Activated CD8-positive, alpha-beta memory T cell treated with anti-CD3 and anti-CD28 coated beads for 36 hours (primary cell): Measurements from ENCODE around the gene C6orf52. TPM values are rescaled to one million over a fixed set of nuclear protein-coding genes. Genes with fewer than 3 reads are reported as not detected.
"Not testable (repeated sequence)": the region's sequence is repeated elsewhere in the genome, so short reads cannot be mapped to it uniquely, and the experiment has no call there.

ENCODE experiments used
- CTCF ChIA-PET: fragments of 350-600 bp; sonication (Branson Sonifier 250); formaldehyde crosslinking; loops from one replicate; lab custom pipeline; 2021; ENCODE audit warnings: antibody characterized with exemption; lab: Charles Lee
- POLR2A ChIA-PET: fragments of 350-600 bp; sonication (Branson Sonifier 250); formaldehyde crosslinking; loops from one replicate; lab custom pipeline; 2021; ENCODE audit warnings: antibody characterized with exemption; lab: Charles Lee
- total RNA-seq, 2 experiments: library from RNA; stranded (reverse); gene quantifications; one replicate each; pipeline ENCODE4 v1.2.3, GENCODE V29; 2021

C6orf52 gene
- total RNA-seq, 2 experiments from 2014 or later = 5.5 to 5.7 TPM

DNA sequence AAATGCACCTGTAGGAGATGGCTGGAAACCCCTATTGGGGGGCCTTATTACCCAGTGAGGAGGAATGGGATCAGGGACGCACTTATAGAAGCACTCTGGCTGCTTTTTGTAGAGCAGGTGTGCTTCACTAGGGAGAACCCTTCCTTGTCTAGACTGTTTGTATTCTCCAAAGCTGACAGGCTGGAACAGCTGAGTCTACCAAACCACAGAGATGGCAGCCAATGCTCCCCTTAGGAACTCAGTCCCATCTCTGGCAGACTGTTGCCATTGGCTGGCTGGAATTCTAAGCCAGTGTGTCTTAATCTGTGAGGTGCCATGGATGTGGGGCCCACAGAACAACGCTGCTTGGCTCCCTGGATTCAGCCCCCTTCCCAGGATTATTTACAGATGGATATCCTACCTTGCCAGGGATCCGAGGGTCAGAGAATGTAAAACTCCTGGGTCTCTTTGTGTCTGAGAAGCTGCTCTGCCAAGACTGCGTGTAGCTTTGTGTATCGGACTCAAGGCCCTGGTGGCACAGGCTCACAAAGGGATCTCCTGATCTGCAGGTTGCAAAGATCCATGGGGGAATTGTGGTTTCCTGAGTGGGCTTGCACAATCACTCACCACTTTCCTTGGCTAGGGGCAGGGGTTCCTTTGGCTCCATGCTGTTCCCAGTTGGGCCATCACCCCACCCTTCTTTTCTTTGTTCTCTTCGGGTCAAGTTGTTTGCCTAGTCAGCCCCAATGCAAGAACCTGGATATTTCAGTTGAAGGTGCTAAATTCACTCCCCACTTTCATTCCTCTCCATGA, 26.1 kb downstream of the C6orf52 start:
- ChIA-PET CTCF (no interaction called here), POLR2A (interaction anchor here (0.6 kb wide), 1 partner anchor 25 kb away, joined by 9 read pairs; no protein-coding TSS in a partner anchor)

GRCh38 chr6:10665595-10665994, 28.8 kb downstream of the C6orf52 start:
- POLR2A ChIA-PET, CTCF ChIA-PET: not testable (repeated sequence)

GRCh38 chr6:10662742-10663141, 31.7 kb downstream of the C6orf52 start:
- ChIA-PET CTCF (no interaction called here), POLR2A (no interaction called here)

- ChIA-PET POLR2A (no interaction called here), CTCF (no interaction called here)
Observed at GRCh38 chr6:10662207-10662606, 32.2 kb downstream of the C6orf52 start.

GRCh38 chr6:10660431-10661191, 33.8 kb downstream of the C6orf52 start:
- POLR2A ChIA-PET = not testable (repeated sequence)
- CTCF ChIA-PET = interaction anchor here (0.6 kb wide), 1 partner anchor 397 kb away, joined by 3 read pairs; no protein-coding TSS in a partner anchor

GRCh38 chr6:10659699-10660348, 34.6 kb downstream of the C6orf52 start:
- POLR2A ChIA-PET = no interaction called here
- CTCF ChIA-PET = interaction anchor here (0.6 kb wide), 2 partner anchors 96 to 867 kb away, joined by 3 read pairs; no protein-coding TSS in a partner anchor

GRCh38 chr6:10658910-10659698, 35.3 kb downstream of the C6orf52 start:
- ChIA-PET POLR2A (no interaction called here), CTCF (interaction anchor here (0.6 kb wide), 3 partner anchors 20 to 868 kb away, joined by 3 read pairs; no protein-coding TSS in a partner anchor)

GRCh38 chr6:10655508-10656055, 38.8 kb downstream of the C6orf52 start:
- POLR2A ChIA-PET = interaction anchor here (1.2 kb wide), 1 partner anchor 28 kb away, joined by 3 read pairs; no protein-coding TSS in a partner anchor
- CTCF ChIA-PET = no interaction called here

GRCh38 chr6:10644225-10644624, 50.2 kb downstream of the C6orf52 start:
- ChIA-PET CTCF (no interaction called here), POLR2A (no interaction called here)

DNA sequence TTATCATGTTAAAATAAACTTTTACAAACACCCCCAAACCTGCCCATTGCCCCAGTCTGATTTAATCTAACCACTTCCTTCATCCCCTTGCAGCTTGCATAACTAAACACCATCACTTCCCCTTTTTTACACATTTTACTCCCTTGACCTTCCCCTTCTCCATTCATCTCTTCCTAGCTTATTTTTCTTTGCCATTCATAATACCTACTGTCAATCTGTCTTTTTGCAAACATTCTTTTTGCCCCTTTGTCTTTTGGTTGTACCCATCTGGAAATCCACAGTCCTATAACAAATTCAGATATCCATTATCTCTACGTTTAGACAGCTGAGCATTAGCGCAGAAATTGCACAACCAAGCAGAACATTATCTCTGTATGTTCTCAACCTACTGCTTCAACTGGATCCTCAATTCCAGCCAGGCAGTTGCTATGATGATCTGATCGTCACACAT, 51.2 kb downstream of the C6orf52 start:
- CTCF ChIA-PET = no interaction called here

DNA sequence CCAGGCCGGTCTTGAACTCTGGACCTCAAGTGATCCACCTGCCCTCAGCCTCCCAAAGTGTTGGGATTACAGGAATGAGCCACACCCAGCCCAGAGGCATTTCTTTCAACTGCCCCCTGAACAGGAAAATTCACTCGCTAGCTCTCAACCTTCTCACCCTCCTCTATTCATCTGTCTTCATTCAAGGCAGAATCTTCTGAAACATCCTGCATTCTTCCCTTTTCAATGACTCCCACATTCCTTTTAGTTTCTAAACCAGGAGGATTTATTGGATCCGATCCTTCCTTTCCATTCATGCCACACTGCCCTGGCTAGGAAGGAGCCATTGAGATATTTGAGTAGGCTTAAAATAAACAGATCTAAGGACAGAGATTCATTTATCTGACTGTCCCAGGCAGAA, 52.9 kb downstream of the C6orf52 start:
- POLR2A ChIA-PET = no interaction called here
- CTCF ChIA-PET = no interaction called here

More for the DNA sequence above, 51.2 kb downstream of the C6orf52 start:
- POLR2A ChIA-PET = no interaction called here

GRCh38 chr6:10640412-10640811, 54.0 kb downstream of the C6orf52 start:
- ChIA-PET CTCF (no interaction called here), POLR2A (no interaction called here)

GRCh38 chr6:10633216-10633615, 61.2 kb downstream of the C6orf52 start:
- CTCF ChIA-PET = no interaction called here

DNA sequence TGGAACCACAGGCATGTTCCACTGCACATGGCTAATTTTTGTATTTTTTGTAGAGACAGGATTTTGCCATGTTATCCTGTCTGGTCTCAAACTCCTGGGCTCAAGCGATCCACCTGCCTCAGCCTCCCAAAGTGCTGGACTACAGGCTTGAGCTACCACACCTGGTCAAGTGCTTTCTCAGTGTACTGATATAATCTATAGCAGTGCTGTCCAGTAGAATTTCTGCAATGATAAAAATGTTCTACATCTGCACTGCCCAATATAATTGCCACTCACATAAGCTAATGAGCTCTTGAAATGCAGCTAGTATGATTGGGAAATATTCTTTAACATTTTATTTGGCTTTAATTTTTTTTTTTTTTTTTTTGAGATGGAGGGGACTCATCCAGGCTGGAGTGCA, 64.2 kb downstream of the C6orf52 start:
- ChIA-PET CTCF (no interaction called here), POLR2A (no interaction called here)

More at GRCh38 chr6:10633216-10633615, 61.2 kb downstream of the C6orf52 start:
- POLR2A ChIA-PET = no interaction called here

GRCh38 chr6:10627800-10628199, 66.6 kb downstream of the C6orf52 start:
- POLR2A ChIA-PET = no interaction called here
- CTCF ChIA-PET = no interaction called here

GRCh38 chr6:10626154-10626741, 68.2 kb downstream of the C6orf52 start:
- POLR2A ChIA-PET = no interaction called here
- CTCF ChIA-PET = no interaction called here

GRCh38 chr6:10624836-10625235, 69.6 kb downstream of the C6orf52 start:
- POLR2A ChIA-PET = no interaction called here
- CTCF ChIA-PET = no interaction called here

- POLR2A ChIA-PET = no interaction called here
- CTCF ChIA-PET = no interaction called here
Observed at GRCh38 chr6:10621847-10622246, 72.6 kb downstream of the C6orf52 start.
